Hematopoietic multipotent progenitor cell treated with erythropoietin and hydrocortisone succinate and interleukin-3 and kit ligand, for 8 days (in vitro differentiated cells): ENCODE results near the gene ARL16.

ENCODE experiments used
- DNase-seq: peaks from one replicate; pipeline ENCODE4 v3.0.0-alpha.2; 2015

Gene ARL16, protein sequence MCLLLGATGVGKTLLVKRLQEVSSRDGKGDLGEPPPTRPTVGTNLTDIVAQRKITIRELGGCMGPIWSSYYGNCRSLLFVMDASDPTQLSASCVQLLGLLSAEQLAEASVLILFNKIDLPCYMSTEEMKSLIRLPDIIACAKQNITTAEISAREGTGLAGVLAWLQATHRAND

GRCh38 chr17:81683584-81684441, at the start of gene ARL16, which contains the start of gene HGS:
TSS of gene ARL16 (minus strand) at chr17:81683797. CDS start at chr17:81683753, 44 bp downstream.
TSS of gene HGS (plus strand) at chr17:81684011. CDS start at chr17:81684067, 56 bp downstream.
- DNase-seq: peak; percentile 99

DNA sequence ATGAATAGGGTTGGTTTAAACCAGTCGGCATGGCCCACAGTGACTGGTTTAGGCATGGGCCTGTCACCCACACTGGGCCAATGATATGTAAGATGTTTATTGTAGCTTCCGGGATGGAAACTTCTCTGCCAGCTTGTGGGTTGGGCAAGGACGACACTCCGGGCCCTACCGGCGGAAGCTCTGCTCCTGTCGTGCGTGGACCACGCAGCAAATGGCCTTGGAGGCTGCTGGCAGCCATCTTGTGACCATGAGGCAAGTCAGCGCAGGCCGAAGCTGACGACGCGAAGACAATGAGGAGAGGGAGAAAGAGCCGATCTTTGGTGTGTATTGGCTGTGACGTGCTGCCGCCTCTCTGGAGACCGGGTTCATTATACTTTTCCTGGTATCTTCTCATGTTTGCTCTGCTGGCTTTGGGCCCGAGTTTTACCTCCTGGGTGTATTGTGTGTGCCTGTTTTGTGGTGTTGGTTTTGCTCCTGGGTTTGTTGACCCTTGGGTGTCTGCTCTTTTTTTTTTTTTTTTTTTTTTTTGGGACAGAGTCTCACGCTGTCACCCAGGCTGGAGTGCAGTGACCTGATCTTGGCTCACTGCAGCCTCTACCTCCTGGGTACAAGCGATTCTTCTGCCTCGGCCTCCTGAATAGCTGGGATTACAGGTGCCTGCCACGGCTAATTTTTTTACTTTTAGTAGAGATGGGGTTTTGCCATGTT, 43.9 kb upstream of the ARL16 start:
- DNase-seq: no peak

GRCh38 chr17:81726004-81726403, 42.4 kb upstream of the ARL16 start:
- DNase-seq: no peak

DNA sequence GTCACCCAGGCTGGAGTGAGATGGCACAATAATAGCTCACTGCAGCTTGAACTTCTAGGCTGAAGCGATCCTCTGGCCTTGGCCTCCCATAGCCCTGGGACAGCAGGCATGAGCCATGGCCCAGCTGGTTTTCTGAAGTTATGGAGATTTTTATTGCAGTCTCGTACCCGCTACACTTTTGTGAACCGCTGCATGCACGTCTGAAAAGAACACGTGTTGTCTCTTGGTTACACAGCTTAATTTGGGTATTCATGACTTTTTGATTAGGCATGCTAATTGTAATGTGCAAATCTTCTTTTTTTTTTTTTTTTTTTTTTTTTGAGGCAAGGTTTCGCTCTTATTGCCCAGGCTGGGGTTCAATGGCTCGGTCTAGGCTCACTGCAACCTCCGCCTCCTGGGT, 41.8 kb upstream of the ARL16 start:
- no peak for DNase-seq

GRCh38 chr17:81723651-81724209, 40.1 kb upstream of the ARL16 start:
- DNase-seq: no peak

- DNase-seq: peak; percentile 45
Measured at GRCh38 chr17:81722184-81723120, 38.9 kb upstream of the ARL16 start.

DNA sequence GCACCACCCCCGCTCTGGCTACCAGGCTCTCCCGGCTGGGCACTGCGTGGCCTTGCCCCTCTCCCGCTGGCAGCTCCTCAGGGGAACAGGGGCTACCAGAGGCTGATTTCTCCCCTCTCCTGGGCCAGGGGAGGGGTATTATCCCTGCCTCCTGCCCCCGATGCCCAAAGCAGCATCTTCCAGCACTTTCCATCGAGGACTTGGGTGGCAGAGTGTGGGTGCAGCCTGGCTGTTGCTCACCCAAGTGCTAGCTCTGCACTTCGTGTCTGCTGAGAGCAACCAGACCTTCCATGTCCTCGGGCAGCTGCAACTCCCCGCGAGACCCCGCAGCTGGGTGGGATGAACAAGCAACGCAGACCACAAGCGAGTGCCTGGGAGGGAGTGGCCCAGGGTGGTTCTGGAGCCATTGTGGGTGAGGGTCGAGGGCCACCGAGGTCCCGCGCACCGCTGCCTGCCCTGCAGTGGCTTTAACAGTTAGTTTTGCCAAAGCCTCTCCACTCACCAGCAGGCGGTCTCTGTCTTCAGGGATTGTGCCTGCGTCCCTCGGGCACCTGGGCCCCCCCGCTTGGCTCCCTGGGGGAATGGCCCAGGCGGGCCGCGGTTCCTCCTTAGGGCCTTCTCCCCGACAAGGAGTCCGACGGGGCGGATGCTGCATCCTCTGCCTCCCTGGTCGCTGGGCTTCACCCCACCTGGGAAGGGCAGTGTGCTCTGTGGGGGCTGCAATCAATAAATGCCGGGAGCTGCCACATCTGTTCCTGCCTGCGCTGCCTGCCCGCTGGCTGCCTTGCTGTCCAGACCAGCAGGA, 36.9 kb upstream of the ARL16 start:
- no peak for DNase-seq

DNA sequence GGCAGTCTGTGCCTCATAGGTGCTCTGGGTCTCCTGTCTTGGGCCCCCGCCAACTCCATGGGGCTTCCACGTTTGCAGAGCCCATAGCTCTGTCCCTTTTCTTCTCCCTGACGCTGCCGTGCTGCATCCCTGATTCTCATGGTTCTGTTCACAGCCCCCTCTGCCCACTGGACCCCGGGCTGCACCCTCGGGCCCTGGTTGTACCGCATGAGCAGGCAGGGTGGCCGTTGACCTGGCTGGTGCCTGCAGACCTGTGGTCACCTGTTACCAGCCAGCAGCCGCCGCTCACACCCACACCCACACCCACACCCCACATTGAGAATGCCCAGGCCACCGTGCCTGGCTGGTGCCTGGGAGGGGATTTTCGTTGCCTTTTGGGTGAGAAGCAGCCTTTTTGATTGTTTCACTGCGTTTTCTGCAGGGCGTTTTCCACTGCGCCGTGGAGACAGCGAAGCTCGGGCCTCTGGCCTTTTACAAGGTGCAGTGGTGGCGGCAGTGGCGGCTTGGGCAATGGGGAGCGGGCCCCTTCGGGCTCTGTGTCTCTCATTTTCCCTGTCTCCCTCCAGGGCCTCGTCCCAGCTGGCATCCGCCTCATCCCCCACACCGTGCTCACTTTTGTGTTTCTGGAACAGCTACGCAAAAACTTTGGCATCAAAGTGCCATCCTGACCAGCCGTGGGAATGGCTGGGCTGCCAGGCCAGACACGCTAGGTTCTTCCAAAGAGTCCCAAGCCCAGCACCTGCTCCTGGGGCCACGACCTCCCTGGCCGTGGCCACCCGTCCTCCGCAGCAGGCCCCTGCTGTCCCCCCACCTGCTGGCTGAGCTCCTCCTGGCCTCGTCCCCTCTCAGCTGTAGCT, 36.0 kb upstream of the ARL16 start:
- no peak for DNase-seq

DNA sequence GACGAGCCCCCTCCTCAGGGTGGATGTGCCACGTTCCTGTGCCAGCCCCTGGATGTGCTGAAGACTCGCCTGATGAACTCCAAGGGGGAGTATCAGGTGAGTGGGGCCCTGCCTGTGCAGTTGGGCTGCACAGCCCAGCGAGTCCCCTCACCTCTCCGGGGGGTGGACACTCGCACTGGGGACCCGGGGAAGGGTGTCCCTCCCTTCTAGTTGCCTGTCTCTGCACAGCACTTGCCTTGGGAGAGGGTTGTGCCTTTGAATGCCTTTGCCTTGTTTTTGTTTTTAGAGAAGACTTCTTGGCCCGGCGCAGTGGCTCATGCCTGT, 34.1 kb upstream of the ARL16 start:
- DNase-seq: no peak

- no peak for DNase-seq
Measured at GRCh38 chr17:81717049-81717765, 33.6 kb upstream of the ARL16 start.

DNA sequence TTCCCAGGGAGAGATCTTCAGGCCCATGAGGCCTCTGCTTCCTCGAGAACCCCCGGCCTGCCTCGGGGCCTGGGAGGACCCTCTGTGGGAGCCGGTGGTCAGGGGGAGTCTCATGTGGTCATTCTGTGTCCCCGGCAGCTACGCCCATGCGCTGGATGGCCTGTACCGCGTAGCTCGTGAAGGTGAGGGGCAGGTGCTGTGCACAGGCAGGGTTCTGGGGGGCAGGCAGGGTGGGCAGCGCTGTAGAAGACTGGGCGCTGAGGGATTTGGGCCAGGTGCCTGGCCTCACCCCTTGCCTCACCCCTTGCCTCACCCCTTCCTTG, 33.0 kb upstream of the ARL16 start:
- DNase-seq: no peak

- DNase-seq: no peak
Measured at GRCh38 chr17:81715872-81716673, 32.5 kb upstream of the ARL16 start.

GRCh38 chr17:81715107-81715871, 31.7 kb upstream of the ARL16 start:
- no peak for DNase-seq

DNA sequence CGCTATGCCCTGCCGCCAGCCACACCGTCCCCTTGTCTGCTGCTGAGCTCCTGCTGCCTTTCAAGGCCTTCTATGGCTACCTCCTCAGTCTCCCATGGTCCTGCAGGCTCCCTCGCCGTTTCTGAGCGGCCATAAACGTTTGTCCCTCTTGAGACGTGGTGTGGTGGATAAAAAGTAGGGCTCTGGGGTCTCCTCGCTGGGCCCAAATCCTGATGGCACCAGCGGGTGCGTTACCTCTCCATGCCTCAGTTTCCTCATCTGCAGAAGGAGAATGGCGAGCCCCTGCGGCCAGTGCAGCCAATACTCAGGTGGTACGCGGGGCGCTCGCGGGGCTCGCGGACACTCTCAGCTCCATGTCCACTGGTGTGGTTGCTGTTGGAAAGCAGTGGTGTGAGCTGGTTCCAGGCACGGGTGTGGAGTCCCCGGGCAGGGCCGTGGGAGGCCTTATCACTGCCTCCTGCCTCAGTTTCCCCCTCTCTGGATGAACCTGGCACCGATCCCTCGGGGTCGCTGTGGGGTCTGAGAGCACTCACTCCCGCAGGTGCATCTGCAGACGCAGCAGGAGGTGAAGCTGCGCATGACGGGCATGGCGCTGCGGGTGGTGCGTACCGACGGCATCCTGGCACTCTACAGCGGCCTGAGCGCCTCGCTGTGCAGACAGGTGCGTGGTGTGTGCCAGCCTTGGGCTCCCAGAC, 31.0 kb upstream of the ARL16 start:
- DNase-seq: no peak

GRCh38 chr17:81713556-81714411, 30.2 kb upstream of the ARL16 start:
- peak; percentile 36 for DNase-seq

DNA sequence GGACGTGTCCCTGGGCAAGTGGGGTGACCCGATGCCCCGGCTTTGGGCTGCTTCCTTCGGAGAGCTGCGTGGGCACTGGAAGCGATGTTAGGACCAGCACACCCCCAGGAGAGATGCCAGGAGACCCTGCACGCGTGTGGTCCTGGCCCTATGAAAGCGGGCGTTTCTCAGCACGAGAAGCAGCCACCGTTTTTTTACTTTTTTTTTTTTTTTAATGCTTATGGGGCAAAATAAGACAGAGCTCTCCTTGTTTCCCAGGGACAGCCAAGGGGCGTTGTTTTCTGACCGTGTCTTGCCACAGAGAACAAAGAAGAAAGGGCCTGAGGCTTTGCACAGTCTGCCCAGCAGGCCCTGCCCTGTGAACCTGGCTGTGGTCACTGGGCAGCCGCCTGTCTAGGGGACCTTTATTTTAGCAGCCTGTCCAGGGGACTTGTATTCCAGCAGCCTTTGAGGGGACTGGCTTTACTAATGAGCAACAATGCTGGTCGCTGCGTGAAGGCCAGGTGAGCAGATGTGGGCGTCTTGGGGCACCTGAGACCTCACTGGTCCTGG, 29.5 kb upstream of the ARL16 start:
- DNase-seq: no peak
